IPS-18c (cell line): ENCODE data around the gene KIZ.

Experiments used
- H3K4me3 ChIP-seq: 2 replicates; pipeline ENCODE4 v1.7.0; 2013; ENCODE audit warnings: low read depth, mild to moderate bottlenecking, low read length, moderate library complexity; ENCODE audit not compliant: insufficient read depth
- H3K9me3 ChIP-seq: one replicate; pipeline ENCODE4 v1.6.1; 2013; ENCODE audit warnings: mild to moderate bottlenecking, low read length, moderate library complexity; ENCODE audit not compliant: control insufficient read depth, insufficient read depth

Gene KIZ

DNA sequence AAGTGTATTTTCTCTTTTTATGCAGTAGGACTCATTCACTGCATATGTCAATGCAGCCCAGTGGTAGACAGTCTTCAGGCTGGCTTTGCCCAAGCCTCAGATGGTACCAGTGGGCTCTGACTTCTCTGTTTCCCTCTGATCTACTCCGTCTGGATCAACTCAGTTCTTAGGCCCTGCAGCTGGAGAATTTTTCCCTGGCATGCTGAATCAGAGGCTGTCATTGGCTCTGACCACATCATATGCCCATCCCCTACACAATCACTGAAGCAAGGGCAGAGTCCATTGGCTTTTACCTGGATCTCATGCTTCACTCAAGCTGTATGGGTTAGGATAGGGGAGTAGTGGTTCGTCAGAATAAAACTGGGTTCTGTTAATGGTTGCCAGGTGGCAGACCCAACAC is 57.8 kb downstream of the KIZ start:
- Histone ChIP-seq H3K9me3 (no peaks in the 10 kb centered on the region), H3K4me3 (no peak overlapping the region)

DNA sequence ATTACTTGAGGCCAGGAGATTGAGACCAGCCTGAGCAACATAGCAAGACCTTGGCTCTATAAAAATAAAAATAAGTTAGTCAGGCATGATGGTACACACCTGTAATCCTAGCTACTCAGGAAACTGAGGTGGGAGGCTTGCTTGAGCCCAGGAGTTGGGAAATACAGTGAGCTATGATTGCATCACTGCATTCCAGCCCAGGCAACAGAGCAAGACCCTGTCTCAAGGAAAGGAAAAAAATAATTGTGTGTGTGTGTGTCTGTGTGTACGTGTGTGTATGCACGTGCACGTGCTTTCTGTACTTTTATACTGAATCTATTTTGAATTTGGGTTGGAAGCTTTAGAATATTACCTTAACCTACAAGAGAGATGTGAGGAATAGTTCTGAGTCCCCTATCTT is 58.9 kb downstream of the KIZ start:
- Histone ChIP-seq H3K9me3 (no peaks in the 10 kb centered on the region), H3K4me3 (no peak overlapping the region)

DNA sequence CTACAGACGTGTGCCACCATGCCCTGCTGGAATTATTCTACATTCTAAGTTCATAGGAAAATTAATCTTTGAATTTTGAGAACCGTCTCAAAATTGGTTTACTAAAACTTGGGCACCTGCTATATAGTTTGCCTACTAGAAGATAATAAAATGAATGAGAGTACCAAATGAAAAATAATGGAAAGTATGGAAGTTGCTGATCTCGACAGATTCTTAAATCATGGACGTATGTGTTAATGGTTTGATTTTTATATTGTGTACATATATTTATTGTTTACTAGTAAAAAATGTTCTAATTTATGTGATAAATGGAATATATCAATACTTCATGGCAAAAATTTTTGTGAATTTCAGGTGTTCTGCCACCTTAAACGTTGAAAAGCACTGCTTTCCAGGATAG is 60.0 kb downstream of the KIZ start:
- no peaks in the 10 kb centered on the region for H3K9me3 ChIP-seq

DNA sequence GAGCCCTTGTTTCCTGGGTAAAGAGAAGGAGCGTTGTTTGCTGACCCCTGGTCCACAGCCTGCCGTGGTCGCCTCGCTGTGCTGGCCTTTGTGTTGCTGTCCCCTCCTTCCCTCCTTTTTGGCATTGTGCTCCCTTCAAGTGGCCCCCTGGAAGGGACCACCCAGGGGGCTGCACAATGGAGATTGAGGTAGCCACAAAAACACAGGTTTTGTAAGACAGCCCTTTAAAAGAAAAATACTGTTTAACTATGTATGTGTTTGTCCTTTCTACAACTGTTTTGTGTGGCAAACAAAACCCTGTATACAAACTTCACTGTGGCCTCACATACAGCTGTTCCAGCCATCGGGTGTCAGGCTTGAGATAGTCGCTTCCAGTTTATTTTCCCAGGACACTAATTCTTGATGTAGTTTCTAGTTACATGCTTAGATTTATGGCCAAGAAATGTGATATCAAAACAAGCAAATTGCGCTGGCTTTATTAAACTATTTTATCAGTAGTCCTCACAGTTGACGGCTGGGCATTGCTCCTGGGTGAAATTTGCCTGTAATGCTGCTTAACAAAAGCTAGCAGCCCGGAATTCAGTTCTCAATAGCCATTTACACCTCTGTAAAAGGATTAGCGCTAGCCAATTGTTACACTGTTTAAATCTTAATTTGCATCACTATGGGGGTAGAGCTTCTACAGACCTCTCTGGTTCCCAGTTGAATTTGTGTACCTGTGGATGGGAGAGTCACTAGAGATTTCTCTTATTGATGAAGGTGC is 64.1 kb downstream of the KIZ start:
- Histone ChIP-seq H3K4me3 (no peak overlapping the region), H3K9me3 (no peaks in the 10 kb centered on the region)

More for the DNA sequence above, 60.0 kb downstream of the KIZ start:
- no peak overlapping the region for H3K4me3 ChIP-seq

DNA sequence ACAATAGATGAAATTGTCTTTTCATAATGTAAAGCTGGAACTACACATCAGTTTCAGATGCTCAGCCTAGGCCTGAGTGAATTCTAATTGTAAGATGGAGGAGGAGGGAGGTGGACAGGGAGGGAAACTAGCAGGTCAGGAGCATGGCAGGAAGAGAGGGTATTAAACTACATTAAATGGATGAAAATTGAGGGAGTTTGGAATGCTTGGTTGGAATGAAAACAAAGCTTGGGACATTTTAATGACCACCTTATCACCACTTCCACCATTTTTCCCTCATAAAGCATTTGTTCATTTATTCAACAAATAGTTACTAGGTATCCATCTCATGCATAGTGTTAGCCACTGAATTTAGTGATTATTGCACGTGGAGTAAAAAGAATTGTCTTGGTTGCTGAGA is 65.0 kb downstream of the KIZ start:
- no peak overlapping the region for H3K4me3 ChIP-seq
- H3K9me3 ChIP-seq: no peaks in the 10 kb centered on the region

DNA sequence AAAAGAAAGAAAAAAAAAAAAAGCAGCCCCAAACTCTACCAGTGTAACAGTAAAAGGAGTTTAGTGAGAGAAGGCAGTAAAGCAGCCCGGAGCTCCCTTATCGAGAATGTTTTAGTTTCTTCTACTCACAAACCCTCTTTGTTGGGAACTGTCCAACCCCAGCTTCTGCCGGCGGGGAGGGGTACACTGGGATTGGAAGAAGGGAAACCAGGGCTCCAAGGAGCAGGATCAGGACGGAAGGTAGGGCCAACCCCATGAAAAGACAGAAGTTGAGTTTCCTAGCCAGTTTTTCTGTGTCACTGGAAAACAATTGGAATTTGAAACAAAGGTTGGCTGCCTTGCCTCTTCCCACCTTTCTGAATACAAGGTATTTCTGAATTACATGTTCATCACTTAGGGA is 66.0 kb downstream of the KIZ start:
- no peaks in the 10 kb centered on the region for H3K9me3 ChIP-seq
- H3K4me3 ChIP-seq: no peak overlapping the region

DNA sequence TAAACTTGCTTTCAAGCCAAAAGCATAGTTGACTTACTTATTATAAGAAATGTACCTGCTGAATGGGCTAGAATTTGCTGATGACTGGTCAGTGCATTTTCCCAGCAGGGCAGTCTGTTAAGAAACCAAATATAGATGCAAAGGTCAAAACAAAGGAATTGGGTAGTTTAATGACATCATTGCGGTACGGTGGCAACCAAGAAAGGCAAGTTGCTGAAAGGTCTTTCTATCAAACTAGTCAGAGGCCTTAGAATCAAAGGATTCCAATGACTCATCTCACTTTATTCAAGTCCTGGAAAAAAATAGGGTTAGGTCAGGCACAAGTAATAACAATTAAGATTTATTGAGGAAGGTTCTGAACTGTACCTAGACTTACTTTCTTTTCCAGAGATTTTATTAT is 76.4 kb downstream of the KIZ start:
- H3K4me3 ChIP-seq: no peak overlapping the region
- no peaks in the 10 kb centered on the region for H3K9me3 ChIP-seq

DNA sequence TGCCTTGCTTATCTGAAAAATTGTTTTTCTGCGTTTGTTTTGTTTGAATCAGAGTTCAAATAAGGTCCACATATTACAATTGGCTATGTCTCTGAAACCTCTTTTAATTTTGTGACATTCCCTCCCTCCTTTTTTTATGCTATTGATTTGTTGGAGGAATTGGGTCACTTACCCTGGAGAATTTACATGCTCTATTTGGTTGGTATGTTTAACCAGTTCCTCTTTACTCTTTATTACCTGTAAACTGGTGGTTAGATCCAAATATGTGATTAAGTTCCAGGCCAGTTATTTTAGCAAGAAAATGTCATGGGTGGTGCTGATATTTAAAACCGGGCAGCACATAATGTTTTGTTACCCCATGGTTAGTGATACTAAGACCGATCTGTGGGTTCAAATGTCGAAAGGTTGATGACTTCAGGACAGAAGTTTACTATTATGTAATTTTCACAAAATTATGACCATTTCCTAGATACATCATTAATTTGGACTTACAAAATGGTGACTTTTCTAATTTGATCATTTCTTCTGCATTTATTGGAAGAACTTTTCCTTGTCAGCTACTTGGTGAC is 77.3 kb downstream of the KIZ start:
- no peaks in the 10 kb centered on the region for H3K9me3 ChIP-seq
- no peak overlapping the region for H3K4me3 ChIP-seq

DNA sequence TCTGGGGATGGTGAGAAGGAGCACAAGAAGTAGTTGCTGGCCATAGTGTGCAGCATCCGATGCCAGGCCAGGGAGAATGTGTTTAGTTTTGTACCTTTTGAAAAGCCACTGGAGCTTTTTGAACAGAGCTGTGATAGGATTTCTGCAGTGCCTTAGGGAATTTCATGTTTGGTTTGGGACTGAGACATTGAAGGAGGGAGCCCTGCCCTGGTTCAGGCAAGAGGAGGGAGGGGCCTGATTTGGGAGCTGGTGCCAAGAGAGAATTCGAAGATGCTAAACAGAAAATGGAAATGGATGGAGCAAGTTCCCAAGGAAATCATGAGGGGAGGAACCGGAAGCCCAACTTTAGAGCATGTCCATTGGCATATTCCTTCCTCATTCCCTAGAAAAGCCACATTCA is 80.7 kb downstream of the KIZ start:
- H3K9me3 ChIP-seq: no peaks in the 10 kb centered on the region
- no peak overlapping the region for H3K4me3 ChIP-seq

DNA sequence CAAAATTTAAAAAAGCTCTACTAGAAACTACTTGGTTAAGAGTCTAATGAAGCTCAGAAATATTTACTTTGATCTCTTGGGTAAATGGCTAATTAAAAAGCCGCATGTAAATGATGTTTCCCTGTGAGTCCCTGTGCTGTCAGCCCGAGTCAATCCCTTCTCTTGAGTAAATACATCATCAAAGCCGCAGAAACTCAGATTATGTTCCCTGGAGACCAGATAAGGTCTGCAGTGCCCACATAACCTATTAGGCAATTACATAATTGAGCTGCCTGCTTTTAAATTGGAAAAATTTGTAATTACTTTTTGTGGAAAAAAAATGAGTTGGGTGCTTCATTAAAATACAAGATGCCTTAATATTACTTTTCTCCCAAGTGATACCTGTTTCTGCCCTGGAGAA is 83.1 kb downstream of the KIZ start:
- Histone ChIP-seq H3K9me3 (no peaks in the 10 kb centered on the region), H3K4me3 (no peak overlapping the region)

DNA sequence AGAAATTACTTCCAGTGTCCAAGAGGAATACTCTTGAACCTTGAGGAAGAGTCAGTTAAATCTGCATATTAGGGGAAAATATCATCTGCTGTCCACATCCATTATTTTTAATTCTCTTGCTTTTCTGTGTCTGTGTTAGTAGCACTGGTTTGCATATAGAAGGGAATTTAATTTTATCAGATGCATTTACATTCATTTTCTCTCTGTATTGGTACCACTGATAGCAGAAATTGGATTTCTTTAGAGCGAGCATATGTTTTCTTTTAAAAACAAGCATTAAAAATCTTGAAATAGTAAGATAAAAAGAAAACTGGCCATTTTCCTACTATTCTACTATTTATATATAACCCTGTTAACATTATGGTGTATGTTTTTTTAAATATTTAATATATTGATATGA is 83.8 kb downstream of the KIZ start:
- H3K9me3 ChIP-seq: no peaks in the 10 kb centered on the region
- H3K4me3 ChIP-seq: no peak overlapping the region

DNA sequence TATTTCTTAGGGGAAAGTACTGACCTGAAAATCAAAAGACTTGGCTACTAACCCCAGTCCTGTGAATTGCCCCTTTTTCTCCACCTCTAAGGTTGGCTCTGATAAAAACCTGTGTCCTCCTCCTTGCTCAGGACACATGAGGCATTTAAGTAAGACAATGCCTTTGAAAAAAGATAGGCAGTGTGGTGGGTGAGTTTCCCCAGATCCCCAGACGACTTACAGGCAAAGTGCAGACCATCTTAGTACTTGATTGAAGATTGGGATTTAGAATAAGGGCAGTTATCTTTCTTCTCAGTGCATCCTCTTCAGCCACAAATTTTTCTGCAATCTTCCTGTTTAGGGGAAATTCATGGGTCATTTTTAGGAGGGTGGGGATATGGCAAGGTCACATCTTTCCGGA is 87.8 kb downstream of the KIZ start:
- Histone ChIP-seq H3K9me3 (no peaks in the 10 kb centered on the region), H3K4me3 (no peak overlapping the region)

DNA sequence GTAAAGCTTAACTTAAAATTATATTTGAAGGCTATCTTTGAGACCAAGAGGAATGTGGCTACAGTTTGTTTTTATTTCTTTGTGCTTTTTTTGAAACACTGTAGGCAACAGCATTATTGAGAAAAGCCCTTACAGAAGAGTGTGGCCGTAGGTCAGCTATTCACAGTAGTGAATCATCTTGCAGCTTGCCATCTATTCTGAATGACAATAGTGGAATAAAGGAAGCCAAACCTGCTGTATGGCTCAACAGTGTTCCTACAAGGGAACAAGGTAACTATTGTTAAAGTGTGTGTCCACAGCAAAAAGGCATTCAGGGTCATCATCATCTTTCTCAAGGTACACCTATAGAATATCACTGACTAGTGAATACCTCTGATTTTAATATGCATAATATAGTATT is 88.5 kb downstream of the KIZ start:
- H3K4me3 ChIP-seq: no peak overlapping the region

DNA sequence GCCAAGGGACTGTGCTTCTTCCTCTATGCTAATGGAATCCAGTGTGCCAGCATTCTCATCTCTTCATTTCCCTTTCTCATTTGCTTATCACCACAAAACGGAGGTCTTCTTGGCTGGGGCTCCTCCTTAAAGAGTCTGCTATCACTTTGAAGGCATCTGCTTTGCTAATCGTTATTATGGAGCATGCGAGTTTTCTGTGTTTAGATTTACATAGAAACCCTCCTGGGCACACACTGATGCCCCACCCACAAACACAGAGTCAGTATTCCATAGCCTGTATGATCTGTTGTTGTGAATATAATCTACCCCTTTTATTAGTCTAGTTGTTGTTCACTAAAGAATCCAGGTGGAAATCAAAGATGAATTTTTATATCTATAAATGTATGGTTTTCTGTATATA is 93.8 kb downstream of the KIZ start:
- no peaks in the 10 kb centered on the region for H3K9me3 ChIP-seq
- no peak overlapping the region for H3K4me3 ChIP-seq

More for the DNA sequence above, 88.5 kb downstream of the KIZ start:
- no peaks in the 10 kb centered on the region for H3K9me3 ChIP-seq

DNA sequence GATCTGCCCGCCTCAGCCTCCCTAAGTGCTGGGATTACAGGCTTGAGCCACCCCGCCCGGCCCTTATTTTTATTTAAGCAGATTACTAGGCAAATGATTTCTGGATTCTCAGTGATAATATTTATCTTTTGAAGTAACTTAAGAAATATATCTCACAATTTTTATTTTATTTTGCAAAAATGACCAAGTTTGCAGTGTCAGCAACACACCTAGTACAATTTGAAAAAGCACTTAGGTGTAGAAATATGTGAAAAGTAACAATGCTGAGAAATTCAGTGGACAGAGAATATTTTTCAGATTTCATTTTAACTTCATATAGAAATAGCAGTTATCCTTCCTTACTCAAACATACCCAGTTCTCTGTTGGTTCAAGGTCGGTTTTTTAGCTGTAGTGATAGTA is 98.3 kb downstream of the KIZ start:
- no peaks in the 10 kb centered on the region for H3K9me3 ChIP-seq

DNA sequence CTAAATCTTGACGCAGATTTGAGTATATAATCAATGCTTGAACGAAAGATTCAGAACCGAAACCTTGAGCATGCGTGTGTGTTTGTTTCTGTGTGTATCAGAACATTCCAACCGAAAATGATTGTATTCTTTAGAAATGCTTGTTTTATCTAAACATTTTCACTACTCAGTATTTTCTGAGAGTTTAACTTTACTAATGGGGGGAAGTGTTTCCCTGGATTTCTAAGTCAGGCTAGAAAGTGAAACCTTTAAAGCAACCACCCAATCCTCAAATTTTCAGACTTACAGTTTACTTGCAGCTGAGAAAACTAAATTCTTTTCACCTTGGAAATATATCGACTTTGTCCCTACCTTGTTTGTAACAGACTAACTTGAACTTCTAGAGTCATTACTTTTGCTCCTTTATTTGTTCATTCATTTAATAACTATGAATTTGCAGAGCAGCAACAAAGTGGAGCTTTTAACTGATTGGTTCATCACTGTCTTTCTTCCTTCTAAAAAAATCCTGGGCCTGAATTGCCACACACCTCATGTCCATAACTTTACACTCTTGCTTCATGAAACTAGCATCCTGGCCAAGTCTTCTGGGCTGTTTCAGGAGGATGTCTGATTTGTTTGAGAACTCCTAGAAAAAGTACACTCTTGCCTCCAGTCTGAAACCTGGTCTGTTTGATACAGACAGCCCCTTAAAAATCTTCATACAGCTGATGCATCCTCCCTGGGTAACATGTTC is 99.5 kb downstream of the KIZ start:
- H3K9me3 ChIP-seq: no peaks in the 10 kb centered on the region
- no peak overlapping the region for H3K4me3 ChIP-seq

More for the DNA sequence above, 98.3 kb downstream of the KIZ start:
- H3K4me3 ChIP-seq: no peak overlapping the region

DNA sequence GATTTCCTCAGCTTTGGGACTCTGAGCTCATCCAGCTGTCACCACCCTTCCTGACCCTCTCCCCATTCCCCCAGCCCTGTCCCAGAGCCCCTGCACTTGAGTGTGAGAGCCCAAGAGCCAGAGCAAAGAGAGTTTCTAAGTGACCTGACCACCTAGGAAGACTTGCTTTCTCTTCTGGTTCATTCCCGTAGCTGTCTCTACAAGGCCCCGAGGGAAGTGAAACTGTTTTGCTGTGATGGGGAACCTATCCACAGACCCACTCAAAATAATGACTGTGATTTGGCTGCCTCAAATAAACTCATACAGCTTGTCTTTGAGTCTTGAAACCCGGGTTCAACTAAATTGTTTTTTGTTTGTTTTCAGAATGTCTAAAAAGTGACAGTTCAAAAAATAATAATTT is 102.6 kb downstream of the KIZ start:
- H3K9me3 ChIP-seq: no peaks in the 10 kb centered on the region

DNA sequence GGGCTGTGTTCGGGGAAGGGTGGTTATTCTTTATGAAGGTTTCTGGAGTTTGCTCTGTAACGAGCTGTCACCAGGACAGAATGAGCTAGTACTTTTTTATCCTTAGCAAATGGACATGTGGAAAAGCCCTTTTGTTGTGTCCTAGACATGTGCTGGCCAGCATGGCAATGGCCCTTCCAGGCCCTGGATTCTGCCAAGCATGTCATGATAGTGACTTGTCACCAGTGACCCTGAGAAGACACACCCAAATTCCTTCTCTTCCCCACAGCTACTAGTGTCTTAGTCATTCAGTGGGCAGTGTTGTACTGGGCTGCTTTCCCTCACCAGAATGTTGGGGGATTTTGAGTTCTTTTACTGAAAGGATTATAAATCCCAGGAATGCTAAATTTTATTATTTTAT is 103.3 kb downstream of the KIZ start:
- Histone ChIP-seq H3K4me3 (no peak overlapping the region), H3K9me3 (no peaks in the 10 kb centered on the region)

More for the DNA sequence above, 102.6 kb downstream of the KIZ start:
- no peak overlapping the region for H3K4me3 ChIP-seq
